Prostate gland (tissue), 2 donors: ENCODE data around the gene ATF6.

Experiments
- CTCF ChIP-seq, 4 experiments: fragments of 200-600 bp in 2 of 4; fragments of 450-650 bp in 2 of 4; sonication (generic) in 2 of 4; IDR thresholded peaks; 1 replicate in 3 of 4; 2 replicates in 1 of 4; pipeline ENCODE4 v1.5.1; 2016 to 2019; ENCODE audit warnings: antibody characterized with exemption in 4 of 4, mild to moderate bottlenecking in 2 of 4, moderate library complexity in 2 of 4
- POLR2A ChIP-seq: fragments of 450-650 bp; IDR thresholded peaks from one replicate; pipeline ENCODE4 v1.6.1; 2016; ENCODE audit warnings: antibody characterized with exemption, mild to moderate bottlenecking
- POLR2AphosphoS5 ChIP-seq: sonication (generic); formaldehyde crosslinking; IDR thresholded peaks from one replicate; pipeline ENCODE4 v1.6.1; 2017; ENCODE audit warnings: antibody characterized with exemption

DNA sequence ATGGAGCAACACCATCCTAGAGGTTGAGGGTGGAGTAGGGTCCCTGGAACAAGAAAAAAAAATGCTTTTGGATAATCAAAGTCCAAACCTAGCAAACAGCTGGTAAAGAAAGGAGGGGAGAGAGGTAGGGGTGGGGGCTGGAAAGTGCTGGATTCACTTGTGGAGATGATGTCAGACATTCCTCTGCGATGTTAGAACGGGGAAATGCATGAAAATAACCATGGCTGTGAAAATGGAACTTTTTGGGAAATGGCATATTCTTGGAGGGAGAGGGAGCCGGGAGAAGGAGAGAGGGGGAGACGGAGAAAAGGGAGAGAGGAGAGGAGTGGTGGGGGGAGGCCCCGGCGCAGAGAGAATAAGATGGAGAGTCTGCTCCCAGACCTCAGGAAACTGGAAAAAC lies 203.9 kb downstream of the ATF6 start:
- TF ChIP-seq CTCF (IDR thresholded peaks at IDR 0.05), result no peak
- no peak for TF ChIP-seq POLR2A
- TF ChIP-seq POLR2AphosphoS5, result no peak
